Smooth muscle cell (in vitro differentiated cells): ENCODE measurements around the gene NLRC3. TPM values are rescaled to one million over a fixed set of nuclear protein-coding genes. Genes with fewer than 3 reads are reported as not detected.

Experiments used
- DNase-seq: peaks from one replicate; lab custom pipeline; 2025; ENCODE audit not compliant: unreplicated experiment; lab: John Stamatoyannopoulos, UW
- H2AFZ ChIP-seq: fragments of 200-600 bp; sonication (generic); 2 replicates; pipeline ENCODE4 v1.6.0; 2016; ENCODE audit warnings: antibody characterized with exemption, low read depth, mild to moderate bottlenecking
- H3F3A ChIP-seq: fragments of 200-600 bp; sonication (generic); 2 replicates; pipeline ENCODE4 v1.6.0; 2017; ENCODE audit warnings: antibody characterized with exemption, low read depth
- H3K27ac ChIP-seq: fragments of 200-600 bp; sonication (generic); 2 replicates; pipeline ENCODE4 v1.5.1; 2016; ENCODE audit warnings: low read depth, mild to moderate bottlenecking
- H3K27me3 ChIP-seq: fragments of 200-600 bp; sonication (generic); 2 replicates; pipeline ENCODE4 v1.6.1; 2016; ENCODE audit warnings: low read depth, mild to moderate bottlenecking
- H3K36me3 ChIP-seq: fragments of 200-600 bp; sonication (generic); 2 replicates; pipeline ENCODE4 v1.5.1; 2016; ENCODE audit warnings: low read depth
- H3K4me1 ChIP-seq: fragments of 200-600 bp; sonication (generic); 2 replicates; pipeline ENCODE4 v1.5.1; 2016; ENCODE audit warnings: low read depth
- H3K4me2 ChIP-seq: fragments of 200-600 bp; sonication (generic); 2 replicates; pipeline ENCODE4 v1.6.0; 2016; ENCODE audit warnings: mild to moderate bottlenecking
- H3K4me3 ChIP-seq: fragments of 200-600 bp; sonication (generic); 2 replicates; pipeline ENCODE4 v1.5.1; 2016; ENCODE audit warnings: mild to moderate bottlenecking
- H3K79me2 ChIP-seq: fragments of 200-600 bp; sonication (generic); 2 replicates; pipeline ENCODE4 v1.6.0; 2016; ENCODE audit warnings: low read depth, mild to moderate bottlenecking
- H3K9ac ChIP-seq: fragments of 200-600 bp; sonication (generic); 2 replicates; pipeline ENCODE4 v1.6.0; 2016; ENCODE audit warnings: low read depth
- H3K9me3 ChIP-seq: fragments of 200-600 bp; sonication (generic); replicated peaks from 2 replicates; pipeline ENCODE4 v1.5.1; 2016; ENCODE audit warnings: low read depth
- H4K20me1 ChIP-seq: fragments of 200-600 bp; sonication (generic); 2 replicates; pipeline ENCODE4 v1.6.0; 2016; ENCODE audit warnings: low read depth
- CTCF ChIP-seq: fragments of 200-600 bp; sonication (generic); IDR thresholded peaks from 2 replicates; pipeline ENCODE4 v1.5.1; 2017; ENCODE audit warnings: borderline replicate concordance, mild to moderate bottlenecking, antibody characterized with exemption; ENCODE audit not compliant: insufficient read depth, poor library complexity, severe bottlenecking
- WGBS: methylation state at CpG from one replicate; pipeline ENCODE4 v1.1.7; 2016; ENCODE audit warnings: low lambda C conversion rate; 5-methylcytosine and 5-hydroxymethylcytosine counted together
- polyA plus RNA-seq: library from polyadenylated mRNA; unstranded; fragments of >200 nt; fragmentation: Nextera tagmentation; extraction: Ambion mirVana; gene quantifications from 2 replicates; pipeline ENCODE4 v1.2.1, GENCODE V29; 2016
- total RNA-seq: library from RNA; depleted of rRNA; stranded (reverse); fragments of >200 nt; gene quantifications from 2 replicates; pipeline ENCODE4 v1.2.3, GENCODE V29; 2014

NLRC3 gene
- total and polyA plus RNA-seq, 2 experiments from 2014 or later = 0.02 TPM; not detected in 1

GRCh38 chr16:3523281-3523680 is 53.9 kb downstream of the NLRC3 start:
- no peak for TF ChIP-seq CTCF
- H3K9me3 ChIP-seq = no peaks in the 10 kb centered on the region
- no peak overlapping the region for H3K4me3 ChIP-seq
- no peaks in the 10 kb centered on the region for H3K4me1 ChIP-seq
- no peak overlapping the region for H3K9ac ChIP-seq
- H4K20me1 ChIP-seq = peaks cover 3% of the 10 kb centered on the region
- H3K27ac ChIP-seq = no peak overlapping the region
- H3K36me3 ChIP-seq = peaks cover 10% of the 10 kb centered on the region
- peaks cover 18% of the 10 kb centered on the region for H3F3A ChIP-seq
- H3K4me2 ChIP-seq = no peak overlapping the region
- H2AFZ ChIP-seq = no peak overlapping the region
- DNase-seq = no peak
- H3K79me2 ChIP-seq = no peaks in the 10 kb centered on the region
- WGBS = 96% methylated on average over 3 of the region's 3 CpGs
- no peaks in the 10 kb centered on the region for H3K27me3 ChIP-seq

GRCh38 chr16:3520841-3521240 is 56.4 kb downstream of the NLRC3 start:
- Histone ChIP-seq H2AFZ (no peak overlapping the region), H3K36me3 (peaks cover 10% of the 10 kb centered on the region), H3K79me2 (no peaks in the 10 kb centered on the region), H3K4me2 (peak overlapping the region; percentile 42), H3K9me3 (no peaks in the 10 kb centered on the region), H3K4me3 (peak overlapping the region; percentile 12), H3K4me1 (no peaks in the 10 kb centered on the region), H4K20me1 (no peaks in the 10 kb centered on the region), H3K27me3 (no peaks in the 10 kb centered on the region), H3K9ac (peak overlapping the region; percentile 47), H3K27ac (peak overlapping the region; percentile 85), H3F3A (peaks cover 18% of the 10 kb centered on the region)
- WGBS = 63% methylated on average over 8 of the region's 8 CpGs
- no peak for DNase-seq
- TF ChIP-seq CTCF = no peak

DNA sequence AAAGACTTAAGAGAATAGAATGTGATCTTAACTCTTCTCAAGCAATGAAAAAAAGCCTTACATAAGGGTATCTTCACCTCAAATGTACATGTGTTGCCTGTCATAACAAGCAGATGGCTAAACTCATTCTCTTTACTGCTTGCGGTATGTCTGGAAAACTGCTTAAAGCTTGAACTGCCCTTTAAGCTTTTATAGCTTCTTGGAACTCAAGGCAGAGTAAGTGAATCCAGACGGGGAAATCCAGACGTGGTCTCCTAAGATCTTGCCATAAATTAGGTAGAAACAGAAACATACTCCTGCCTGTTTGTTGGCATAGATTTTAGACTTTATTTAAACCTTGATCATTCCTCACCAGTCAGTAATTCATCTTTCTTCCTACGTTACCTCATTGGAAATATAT is 56.8 kb downstream of the NLRC3 start:
- peaks cover 10% of the 10 kb centered on the region for H3K36me3 ChIP-seq
- H4K20me1 ChIP-seq = no peaks in the 10 kb centered on the region
- H3K27me3 ChIP-seq = no peaks in the 10 kb centered on the region
- WGBS = 27% methylated on average over 4 of the region's 4 CpGs
- H2AFZ ChIP-seq = no peak overlapping the region
- H3K4me1 ChIP-seq = no peaks in the 10 kb centered on the region
- DNase-seq = no peak
- peak overlapping the region; percentile 42 for H3K4me2 ChIP-seq
- H3K79me2 ChIP-seq = no peaks in the 10 kb centered on the region
- H3K9me3 ChIP-seq = no peaks in the 10 kb centered on the region
- peak overlapping the region; percentile 85 for H3K27ac ChIP-seq
- peak overlapping the region; percentile 12 for H3K4me3 ChIP-seq
- no peak for TF ChIP-seq CTCF
- H3F3A ChIP-seq = peaks cover 18% of the 10 kb centered on the region
- peak overlapping the region; percentile 47 for H3K9ac ChIP-seq

GRCh38 chr16:3519581-3519980 is 57.6 kb downstream of the NLRC3 start:
- H3K27ac ChIP-seq = peak overlapping the region; percentile 85
- no peak for TF ChIP-seq CTCF
- H3K4me1 ChIP-seq = no peaks in the 10 kb centered on the region
- 96% methylated on average over 2 of the region's 2 CpGs for WGBS
- H3K36me3 ChIP-seq = peaks cover 10% of the 10 kb centered on the region
- peak overlapping the region; percentile 47 for H3K9ac ChIP-seq
- H4K20me1 ChIP-seq = no peaks in the 10 kb centered on the region
- H3F3A ChIP-seq = peaks cover 18% of the 10 kb centered on the region
- H3K27me3 ChIP-seq = no peaks in the 10 kb centered on the region
- H3K79me2 ChIP-seq = no peaks in the 10 kb centered on the region
- H3K4me2 ChIP-seq = no peak overlapping the region
- H3K9me3 ChIP-seq = no peaks in the 10 kb centered on the region
- DNase-seq = no peak
- no peak overlapping the region for H3K4me3 ChIP-seq
- no peak overlapping the region for H2AFZ ChIP-seq
